IPS DF 4.7 (cell line): ENCODE data around the gene DLL1.

Experiments used
- DNase-seq: peaks from one replicate; pipeline ENCODE4 v3.0.0-alpha.2; 2013; ENCODE audit warnings: low spot score; ENCODE audit errors: extremely low read depth

Gene DLL1

DNA sequence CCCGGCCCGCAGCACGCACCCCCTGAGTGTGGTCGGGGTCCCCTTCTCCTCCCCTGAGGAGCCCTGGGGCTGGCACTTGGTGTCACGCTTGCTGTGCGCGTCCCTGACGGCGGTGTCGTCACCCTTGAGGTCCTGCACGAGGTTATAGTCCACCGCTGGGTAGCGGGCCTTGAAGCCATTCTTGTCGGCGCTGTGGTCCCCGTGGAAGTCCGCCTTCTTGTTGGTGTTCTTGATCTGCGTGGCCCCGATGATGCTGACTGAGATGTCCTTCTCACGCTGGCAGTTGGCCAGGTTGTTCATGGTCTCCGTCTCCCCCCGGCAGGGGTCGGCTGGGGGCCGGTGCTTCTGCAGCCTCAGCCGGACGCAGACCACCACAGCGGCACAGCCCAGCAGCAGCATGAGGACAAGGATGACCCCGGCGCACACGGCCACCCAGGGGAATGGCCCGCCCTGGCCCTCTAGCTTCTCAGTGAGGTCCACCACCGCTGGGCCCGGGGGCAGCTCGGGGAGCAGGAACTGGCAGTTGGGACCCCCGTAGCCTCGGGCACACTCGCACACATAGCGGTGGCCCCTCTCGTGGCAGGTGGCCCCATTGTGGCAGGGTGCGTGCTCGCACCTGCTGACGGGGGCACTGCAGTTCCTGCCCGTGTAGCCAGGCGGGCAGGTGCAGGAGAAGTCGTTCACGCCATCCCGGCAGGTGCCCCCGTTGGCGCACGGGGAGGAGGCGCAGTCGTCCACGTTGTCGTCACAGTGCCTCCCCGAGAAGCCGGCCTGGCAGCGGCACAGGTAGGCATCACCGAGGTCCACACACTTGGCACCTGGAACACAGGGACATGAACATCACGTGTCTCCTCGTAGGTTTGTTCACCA lies 7.4 kb downstream of the DLL1 start:
- no peak for DNase-seq

DNA sequence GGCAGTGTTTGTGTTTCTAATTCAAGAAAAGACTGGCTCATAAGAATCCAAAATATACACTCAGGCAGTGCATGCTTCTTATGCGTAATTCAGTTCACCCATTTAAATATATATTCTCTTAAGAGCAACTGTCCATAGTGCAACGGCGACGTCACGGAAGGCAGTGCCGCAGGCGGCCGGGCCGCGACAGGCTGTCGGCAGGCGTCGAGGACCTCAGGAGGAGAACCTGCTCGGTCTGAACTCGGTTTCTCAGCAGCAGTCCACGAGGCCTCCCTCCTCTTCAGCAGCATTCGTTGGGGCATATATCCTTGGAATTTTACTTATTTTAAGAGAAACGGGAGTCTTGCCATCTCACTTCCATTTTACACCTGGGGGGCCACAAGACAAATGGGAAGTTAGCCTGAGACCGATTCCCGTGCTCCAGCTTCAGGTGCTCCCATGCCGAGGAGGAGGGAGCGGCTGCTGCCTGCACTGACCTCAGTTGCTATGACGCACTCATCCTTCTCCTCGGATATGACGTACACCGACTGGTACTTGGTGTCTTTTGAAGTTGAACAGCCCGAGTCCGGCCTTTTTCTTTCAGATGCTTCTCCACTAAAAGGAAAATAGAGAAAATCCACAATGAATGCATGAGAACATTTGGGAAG lies 8.2 kb downstream of the DLL1 start:
- DNase-seq: no peak

DNA sequence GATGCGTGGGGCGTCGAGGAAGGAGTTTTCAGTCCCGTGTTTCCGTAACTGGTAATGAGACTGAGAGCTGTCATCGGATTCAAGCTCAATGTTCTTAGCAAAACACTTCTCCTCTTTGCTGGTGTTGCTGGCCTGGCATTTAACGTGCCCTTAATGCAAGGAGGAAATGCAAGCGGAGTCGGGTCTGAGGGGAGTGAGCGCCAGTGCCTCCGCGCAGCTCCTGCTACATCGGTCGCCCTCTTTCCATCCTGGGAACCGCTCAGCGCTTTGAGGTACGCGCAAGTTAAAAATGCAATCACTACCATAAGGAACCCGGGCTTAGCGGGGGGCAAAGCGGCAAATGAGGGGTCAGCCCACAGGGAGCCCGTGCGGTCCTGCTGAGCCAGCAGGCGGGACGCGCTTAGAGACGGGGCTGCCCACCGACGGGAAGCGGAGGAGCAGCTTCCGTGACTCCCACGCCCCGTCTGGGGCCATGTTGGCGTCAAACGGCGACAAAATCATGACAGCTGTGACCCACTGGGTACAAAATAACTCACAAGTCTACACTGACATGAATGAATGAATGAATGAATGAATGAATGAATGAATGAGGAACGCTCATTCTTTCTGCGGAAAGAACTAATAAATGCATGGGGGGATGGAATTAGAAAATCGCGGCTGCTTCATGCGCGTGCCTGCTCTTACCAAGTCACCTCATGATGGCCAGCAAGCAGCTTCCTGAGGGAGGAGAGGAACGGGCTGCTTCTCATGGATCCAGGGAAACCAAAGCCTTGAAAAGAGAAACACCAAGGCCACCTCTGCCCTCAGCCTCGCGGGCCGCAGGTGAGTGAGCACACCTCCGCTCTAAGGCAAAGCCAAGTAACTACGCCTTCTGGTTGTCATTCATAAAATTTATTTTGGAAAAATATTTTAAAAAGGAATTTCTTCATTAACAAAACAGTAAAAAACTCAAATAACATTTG lies 9.3 kb downstream of the DLL1 start:
- no peak for DNase-seq

DNA sequence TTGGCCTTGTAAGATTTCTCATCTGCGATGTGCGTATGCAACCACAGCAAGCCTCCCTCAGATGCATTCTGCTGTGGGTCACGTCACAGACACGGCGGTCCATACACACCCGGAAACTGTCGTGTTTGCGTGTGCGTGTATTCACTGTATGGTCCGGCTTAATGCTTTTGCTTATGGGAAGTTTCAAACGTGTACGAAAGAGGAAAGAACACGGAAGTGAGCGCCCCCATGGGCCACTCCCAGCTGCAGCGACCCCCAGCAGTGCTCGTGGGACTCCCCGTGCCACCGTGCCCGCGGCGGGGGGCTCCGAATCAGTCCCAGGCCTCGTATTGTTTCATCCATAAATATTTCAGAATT lies 10.2 kb downstream of the DLL1 start:
- no peak for DNase-seq

DNA sequence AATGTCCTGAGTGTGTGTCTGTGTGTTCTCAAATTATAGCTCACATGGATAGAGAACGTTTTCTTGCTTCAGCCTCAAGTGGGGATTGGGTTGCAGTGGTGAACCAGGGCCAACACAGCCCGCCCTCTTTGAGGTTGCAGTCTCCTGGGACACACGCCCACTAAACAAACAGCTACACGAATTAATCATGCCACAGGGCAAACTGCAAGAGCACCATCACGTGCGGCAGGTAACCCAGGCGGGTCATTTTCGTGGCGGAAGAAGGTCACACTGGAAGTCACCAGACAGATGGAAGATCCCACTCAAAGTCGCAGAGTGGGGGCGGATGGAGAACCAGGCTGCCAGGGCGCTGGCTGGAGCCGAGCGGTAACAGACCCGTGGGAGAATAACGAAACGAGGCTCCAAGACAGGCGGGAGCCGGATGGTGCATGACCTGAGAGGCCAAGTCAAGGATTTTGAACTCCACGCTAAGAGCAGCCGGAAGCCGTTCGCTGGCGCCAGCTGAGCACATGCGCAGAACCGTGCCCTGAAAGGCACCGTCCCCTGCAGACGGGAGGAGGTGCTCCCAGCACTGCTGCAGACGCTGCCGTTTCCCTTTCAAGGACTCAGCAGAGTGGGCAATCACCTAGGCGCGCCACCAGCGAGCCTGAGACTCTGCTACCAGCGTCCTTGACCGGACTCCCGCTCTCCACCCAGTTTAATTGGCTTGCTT lies 10.7 kb downstream of the DLL1 start:
- DNase-seq: no peak

DNA sequence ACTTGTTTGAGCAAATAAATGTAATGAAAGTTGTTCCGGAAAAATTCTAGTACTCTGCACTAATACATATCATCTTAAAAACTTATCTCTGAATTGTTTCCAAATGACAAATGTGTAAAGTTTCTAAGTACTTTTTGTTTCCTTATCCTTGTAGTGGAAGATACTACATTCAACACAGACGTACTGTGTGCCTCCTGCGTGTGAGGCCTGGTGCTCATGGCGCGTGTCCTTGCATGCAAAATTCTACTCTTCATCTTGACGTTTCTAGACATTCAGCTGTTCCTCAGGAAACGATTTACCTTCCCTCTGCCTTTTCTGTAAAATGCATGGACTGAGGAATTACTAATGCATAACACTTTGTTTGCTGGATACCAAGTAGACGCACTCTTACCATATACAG lies 11.5 kb downstream of the DLL1 start:
- DNase-seq: no peak

DNA sequence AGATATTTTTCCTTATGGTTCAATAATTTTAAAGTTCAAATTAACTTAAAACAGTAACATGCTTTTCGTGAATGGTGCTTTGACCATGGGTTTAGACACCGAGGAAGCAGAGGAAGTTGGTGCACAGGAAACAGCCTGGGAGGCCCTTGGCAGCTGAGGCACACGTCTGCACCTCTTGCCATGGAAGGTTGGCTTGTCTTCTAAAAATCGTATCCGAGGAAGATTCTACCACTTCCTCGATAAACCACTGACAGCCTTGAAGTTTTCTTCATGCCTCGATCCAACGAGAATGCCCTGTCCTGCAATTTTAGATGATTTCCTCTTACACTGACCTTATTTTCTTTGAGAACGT lies 12.2 kb downstream of the DLL1 start:
- no peak for DNase-seq

DNA sequence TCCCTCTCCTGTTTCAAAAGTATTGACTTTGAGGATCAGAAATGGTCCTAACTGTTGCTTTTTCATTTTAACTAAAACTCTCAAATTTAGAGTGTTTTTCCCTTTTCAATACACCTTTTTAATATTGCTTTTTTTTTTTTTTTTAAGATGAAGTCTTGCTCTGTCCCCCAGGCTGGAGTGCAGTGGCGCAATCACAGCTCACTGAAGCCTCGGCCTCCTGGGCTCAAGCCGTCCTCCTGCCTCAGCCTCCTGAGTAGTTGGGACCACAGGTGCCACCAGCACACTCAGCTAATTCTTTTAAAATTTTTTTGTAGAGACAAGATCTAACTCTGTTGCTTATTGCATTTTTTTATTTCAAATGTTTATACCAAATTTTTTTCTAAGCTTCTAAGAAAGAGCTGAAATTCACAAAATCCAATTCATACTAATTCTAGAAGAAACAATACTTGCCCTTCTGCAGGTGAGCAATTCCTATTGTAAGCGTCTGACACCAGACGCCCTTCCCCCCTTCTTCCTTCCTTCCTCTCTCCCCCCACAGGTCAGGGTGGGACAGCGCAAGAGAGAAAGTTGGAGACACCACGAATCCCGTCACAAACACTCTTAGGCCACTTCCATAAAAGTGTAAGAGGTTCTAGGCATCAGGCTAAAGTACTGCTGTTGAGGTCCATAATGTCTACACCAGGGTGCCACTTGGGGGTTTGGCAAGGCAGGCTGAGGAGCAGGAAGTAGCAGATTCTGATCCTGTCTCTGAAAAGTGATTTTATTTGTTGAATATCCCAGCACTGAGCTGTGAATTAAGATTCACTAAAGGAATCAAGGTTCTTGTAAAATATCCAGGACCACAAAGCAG lies 12.8 kb downstream of the DLL1 start:
- no peak for DNase-seq

DNA sequence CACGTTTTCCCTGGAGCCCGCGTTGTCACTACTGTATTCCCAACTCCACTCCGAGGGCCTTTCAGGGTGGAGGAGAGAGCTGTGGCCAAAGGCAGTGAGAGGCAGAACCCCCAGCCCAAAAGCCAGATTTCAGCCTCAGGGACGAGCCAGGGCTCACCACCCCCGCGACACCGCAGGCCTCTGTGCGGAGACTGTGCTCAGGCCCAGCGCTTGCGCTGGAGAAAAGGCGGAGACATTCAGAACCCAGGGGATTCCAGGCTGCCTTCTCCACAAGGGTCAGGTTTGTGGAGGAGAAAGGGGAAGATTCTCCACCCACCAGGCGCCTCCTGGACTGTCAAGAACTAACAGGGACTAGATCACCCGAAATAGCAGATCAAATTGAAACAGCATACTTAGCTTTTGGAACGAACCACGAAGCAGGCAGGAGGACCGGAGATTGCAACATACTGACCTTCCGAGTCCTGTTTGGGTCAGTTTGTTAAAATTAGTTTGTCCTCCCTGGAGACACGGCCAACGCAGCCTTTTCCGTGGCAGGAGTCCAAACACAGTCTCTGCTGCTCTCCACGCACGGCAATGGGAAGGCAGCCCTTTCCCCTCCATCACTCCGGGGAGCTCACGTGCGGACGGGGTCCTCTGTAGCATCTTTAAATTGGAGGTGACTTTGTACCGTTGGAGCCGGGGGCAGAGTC lies 14.4 kb downstream of the DLL1 start:
- no peak for DNase-seq

DNA sequence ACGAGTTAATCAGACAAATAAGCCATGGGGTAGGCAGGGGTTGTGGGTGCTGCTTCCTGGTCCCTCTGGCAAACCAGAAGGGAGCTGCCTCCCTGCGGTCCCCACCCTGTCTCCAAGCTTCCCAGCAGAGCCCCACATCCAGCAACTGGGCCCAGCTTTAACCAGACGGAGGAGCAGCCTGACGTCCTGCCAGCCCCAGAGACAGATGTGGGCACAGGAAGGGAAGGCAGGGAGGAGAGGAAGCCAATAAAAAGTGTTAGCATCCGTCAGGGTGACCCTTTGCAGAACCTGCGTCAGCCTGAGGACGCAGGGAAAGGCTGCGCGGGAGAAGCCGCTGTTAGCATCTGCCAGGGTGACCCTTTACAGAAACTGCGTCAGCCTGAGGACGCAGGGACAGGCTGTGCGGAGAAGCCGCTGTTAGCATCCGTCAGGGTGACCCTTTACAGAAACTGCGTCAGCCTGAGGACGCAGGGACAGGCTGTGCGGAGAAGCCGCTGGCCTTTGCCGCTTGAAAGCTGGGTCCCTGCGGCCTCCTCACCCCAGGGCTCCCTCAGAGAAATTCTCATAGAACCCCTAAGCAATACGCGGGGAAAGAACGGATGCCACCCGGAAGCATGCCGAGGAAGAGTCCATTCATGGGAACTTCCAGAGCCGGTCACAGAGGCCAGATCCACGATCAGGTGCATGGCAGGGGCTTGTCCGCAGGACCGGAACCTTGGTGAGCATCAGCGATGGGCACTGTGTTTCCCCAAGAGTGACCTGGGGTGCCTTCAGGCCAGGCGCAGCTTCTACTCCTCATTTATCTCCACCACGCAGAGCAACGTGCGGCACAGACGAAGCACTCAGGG lies 15.9 kb downstream of the DLL1 start:
- no peak for DNase-seq

DNA sequence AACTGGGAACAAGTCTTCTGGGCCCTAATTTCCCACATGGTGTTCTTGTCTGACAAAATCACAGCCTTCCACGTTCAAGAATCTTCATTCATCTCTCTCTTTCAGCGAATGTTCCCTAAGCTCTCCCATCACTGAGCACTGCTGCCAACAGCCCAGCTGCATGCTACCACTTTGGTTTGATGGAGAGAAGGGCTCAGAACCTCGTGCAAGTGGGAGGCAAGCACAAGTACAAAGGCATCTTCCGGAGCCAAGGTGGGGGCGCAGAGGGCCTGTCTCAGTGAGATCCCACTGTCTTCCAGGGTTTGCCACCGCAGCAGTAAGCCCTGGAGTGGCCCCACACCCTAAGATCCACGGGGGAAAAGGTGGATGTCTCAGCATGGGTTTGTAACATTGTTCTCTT lies 17.2 kb downstream of the DLL1 start:
- DNase-seq: no peak

DNA sequence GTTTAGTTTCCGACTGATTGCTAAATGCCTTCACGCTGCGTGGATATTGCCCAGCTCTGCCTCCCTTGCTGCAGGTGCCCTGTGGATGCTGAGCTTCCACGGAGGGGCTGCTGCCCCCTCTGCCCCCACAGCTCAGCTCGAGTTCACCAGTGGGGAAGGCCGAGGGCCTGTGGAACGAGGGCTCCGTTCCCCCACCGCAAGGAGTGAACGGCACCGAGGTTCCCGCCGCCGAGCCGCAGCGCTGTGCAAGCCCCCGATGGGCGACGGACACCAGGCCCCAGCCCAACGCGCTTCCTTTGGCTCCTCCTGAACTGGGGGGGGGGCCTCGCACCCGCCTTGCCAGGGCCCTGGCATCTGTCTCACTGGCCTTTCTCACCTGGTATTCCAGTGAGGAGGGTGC lies 17.7 kb downstream of the DLL1 start:
- no peak for DNase-seq

DNA sequence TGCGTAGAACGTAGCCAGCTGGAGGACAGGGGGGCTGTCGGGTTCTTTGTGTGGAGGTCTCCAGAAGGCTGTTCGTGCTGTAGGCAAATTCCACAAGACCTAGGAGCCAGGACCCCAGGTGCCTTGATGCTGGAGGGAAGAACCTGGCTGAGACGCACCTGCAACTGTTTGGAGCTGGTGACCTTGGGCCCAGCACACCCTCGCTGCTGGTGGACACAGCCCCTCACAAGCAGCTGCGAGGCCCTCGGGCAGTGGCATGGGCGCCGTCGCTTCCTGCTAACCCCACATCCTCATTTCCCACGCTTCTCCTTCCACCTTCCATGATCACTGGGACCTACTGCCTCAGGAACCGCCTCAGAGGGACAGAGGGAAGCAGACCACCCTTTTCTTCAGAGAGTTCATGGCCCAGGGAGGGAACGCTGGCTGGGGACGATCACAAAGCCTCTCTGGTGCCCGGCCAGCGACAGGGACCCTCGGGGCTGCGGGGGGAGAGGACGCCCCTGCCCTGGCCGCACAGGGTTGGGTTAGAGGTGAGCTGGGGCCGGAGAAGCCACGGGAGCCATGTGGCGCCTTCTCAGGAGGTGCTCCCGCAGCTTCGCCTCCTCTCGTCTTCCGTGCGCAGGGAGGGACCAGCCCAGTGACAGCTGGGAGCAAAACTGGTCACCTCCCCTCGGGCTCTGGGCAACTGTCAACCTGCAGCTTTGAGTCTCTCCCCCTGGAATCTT lies 18.4 kb downstream of the DLL1 start:
- DNase-seq: no peak

DNA sequence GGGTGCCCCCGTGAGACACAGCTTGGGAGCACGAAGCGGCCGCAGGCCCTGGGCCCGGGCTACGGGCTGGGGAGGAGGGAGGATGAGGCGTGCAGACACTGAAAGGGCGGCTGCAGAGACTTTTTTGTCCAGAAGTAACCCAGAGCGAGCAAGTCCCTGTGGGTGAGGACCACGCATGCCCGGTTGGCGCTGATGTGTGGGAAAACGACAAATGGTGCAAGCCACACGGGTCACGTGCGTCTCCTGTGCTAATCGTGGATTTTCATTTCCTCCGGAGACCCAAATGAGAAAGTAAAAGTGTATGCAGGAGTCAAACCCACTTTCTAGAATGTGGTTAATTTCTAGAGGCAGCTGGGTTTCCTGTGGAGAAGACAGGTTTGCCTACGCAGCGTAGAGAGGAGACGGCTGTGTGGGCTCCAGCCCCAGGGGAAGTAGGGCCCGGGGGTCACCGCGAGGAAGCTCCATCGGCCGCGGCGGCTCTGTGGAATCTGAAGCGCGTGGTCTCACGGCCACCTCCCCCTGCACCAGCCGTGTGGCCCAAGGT lies 19.0 kb downstream of the DLL1 start:
- DNase-seq: no peak

DNA sequence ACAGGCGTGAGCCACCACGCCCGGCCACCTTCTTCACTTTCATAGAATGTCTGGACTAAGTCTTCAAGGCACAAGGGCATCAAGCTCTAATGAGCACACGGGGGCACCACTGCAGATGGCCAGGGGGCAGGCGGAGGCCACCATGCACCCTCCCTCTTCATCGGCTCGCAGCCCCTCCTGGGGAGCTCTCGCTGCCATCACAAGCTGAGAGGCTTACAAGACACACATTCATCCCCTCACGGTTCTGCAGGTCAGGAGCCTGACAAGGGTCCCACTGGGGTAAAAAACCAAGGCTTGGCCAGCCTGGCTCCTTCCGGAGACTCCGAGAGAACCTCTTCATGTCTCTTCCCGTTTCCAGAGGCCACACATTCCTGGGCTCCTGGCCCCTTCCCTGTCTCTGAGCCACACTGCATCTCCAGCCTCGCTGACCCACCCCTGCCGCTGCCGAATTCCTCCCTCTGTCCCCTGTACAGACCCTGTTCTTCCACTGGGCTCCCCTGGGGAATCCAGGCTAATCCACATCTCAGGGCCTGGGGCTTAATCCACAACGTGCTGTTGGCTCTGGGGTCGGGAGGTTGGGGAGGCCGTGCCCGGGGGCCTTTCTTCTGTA lies 19.8 kb downstream of the DLL1 start:
- no peak for DNase-seq

DNA sequence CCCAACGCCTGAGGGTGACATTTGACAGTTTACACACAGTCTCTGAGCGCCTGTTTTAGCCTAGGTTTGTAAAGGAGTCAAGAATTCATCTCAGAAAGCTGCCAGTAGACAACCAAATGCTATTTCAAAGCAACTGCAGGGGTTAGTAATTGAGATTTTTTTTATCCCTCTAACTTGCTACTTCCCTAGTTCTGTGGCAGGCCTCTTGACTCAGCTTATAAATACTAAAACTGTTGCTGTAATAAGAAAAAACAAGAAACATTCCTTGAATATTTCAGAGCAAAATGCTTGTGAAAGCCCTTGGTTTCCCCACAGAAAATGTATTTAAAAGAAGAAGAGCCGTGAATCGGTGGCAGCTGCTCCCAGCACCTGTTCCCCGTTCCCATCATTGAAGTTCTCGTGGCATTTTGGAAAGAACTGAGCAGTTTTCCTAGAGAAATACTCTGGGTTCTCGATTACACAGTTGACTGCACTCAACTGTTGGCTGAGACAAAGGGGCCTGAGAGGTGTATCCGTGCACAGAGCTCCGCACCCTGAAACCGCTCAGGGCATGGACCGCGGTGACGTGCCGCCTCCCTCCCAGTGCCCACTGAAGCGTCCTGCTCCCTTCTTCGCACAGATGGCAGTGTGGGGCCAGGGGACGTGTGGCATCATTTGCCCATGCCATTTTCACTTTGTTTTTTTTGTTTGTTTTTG lies 20.9 kb downstream of the DLL1 start:
- no peak for DNase-seq
